ENCODE measurements around the gene AFAP1.
A peak's percentile ranks its signal among the peaks of the same experiment; 100 is the strongest.

The AFAP1 gene

GRCh38 chr4:7765666-7766065 is 174.0 kb downstream of the AFAP1 start:
- no peak for TF ChIP-seq JUND (IDR thresholded peaks at IDR 0.05; ENCODE audit: low read depth)
- in situ Hi-C loops (cut with HindIII; ENCODE audit: low pct_unique_long_range_greater_than_20kb, low sequenced_read_pairs) = no loop called here
- no peak for DNase-seq (ENCODE audit: low read depth in 1 of 2, low spot score in 1 of 2)

- DNase-seq (ENCODE audit: low read depth in 1 of 2, low spot score in 1 of 2) = no peak
- TF ChIP-seq JUND (IDR thresholded peaks at IDR 0.05; ENCODE audit: low read depth) = no peak
- in situ Hi-C loops (cut with HindIII; ENCODE audit: low pct_unique_long_range_greater_than_20kb, low sequenced_read_pairs) = no loop called here
These were observed 175.2 kb downstream of the AFAP1 start for GRCh38 chr4:7764466-7764865.

GRCh38 chr4:7763788-7764187 is 175.9 kb downstream of the AFAP1 start:
- in situ Hi-C loops (cut with HindIII; ENCODE audit: low pct_unique_long_range_greater_than_20kb, low sequenced_read_pairs) = no loop called here
- DNase-seq (ENCODE audit: low read depth in 1 of 2, low spot score in 1 of 2) = no peak
- no peak for TF ChIP-seq JUND (IDR thresholded peaks at IDR 0.05; ENCODE audit: low read depth)

- DNase-seq (ENCODE audit: low read depth in 1 of 2, low spot score in 1 of 2) = no peak
- in situ Hi-C loops (cut with HindIII; ENCODE audit: low pct_unique_long_range_greater_than_20kb, low sequenced_read_pairs) = no loop called here
- no peak for TF ChIP-seq JUND (IDR thresholded peaks at IDR 0.05; ENCODE audit: low read depth)
These were observed 176.6 kb downstream of the AFAP1 start for GRCh38 chr4:7763106-7763505.

DNA sequence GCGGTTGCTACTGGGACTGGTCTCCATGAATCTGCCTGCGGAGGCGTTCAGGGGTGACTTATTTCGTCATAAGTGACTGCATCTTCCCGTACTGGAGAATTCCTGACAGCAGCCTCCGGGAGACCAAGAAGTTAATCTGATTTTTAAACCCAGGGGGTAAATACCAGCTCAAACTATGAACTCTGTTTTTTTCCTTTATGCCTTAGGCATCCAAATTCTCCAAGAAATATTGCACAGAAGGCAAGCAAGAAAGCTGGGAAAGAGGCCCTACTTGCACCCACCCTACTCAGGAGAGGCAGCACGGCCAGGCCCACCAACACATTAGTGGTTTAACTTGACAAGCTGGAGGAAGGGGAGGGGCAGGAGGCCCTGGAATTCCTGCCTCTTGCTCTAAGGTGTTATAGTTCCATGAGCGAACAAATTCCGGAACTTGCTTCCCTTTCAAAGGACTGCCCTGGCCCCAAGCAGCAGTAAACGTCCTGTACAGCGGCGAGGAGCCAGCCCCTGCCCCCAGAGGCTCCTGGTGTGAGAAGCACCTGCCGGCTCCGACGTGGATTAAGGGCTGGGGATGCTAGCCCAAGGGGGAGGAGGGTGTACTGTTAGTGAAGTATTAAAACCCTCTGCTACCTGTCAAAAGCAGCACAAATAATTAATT is 177.2 kb downstream of the AFAP1 start:
- TF ChIP-seq JUND (IDR thresholded peaks at IDR 0.05; ENCODE audit: low read depth) = no peak
- no peak for DNase-seq (ENCODE audit: low read depth in 1 of 2, low spot score in 1 of 2)
- in situ Hi-C loops (cut with HindIII; ENCODE audit: low pct_unique_long_range_greater_than_20kb, low sequenced_read_pairs) = no loop called here

GRCh38 chr4:7761720-7762119 is 177.9 kb downstream of the AFAP1 start:
- DNase-seq (ENCODE audit: low read depth in 1 of 2, low spot score in 1 of 2) = peak in 1 of 2 experiments; percentile 43
- TF ChIP-seq JUND (IDR thresholded peaks at IDR 0.05; ENCODE audit: low read depth) = no peak
- in situ Hi-C loops (cut with HindIII; ENCODE audit: low pct_unique_long_range_greater_than_20kb, low sequenced_read_pairs) = no loop called here

DNA sequence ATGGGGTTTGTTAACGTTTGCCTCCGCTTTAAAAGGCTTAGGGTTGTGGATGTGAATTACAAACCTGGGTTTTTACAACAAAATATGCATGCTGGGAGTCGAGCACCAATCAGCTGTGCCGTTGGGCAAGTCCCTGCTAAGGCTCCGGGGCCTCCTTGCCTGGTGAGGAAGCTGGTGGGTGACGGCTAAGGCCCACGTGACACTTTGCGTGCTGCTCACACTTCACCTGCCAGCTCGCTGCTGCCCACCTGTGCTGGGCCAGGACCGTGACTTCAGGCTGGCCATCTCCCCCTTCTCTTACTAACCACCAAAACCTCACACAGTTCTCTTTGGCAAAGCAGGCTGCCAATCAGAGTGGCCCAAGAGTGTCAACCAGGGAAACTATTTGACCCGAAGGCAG is 178.3 kb downstream of the AFAP1 start:
- DNase-seq (ENCODE audit: low read depth in 1 of 2, low spot score in 1 of 2) = no peak
- in situ Hi-C loops (cut with HindIII; ENCODE audit: low pct_unique_long_range_greater_than_20kb, low sequenced_read_pairs) = no loop called here
- TF ChIP-seq JUND (IDR thresholded peaks at IDR 0.05; ENCODE audit: low read depth) = no peak

GRCh38 chr4:7760706-7761105 is 179.0 kb downstream of the AFAP1 start:
- no peak for TF ChIP-seq JUND (IDR thresholded peaks at IDR 0.05; ENCODE audit: low read depth)
- in situ Hi-C loops (cut with HindIII; ENCODE audit: low pct_unique_long_range_greater_than_20kb, low sequenced_read_pairs) = no loop called here

GRCh38 chr4:7760228-7760627 is 179.4 kb downstream of the AFAP1 start:
- TF ChIP-seq JUND (IDR thresholded peaks at IDR 0.05; ENCODE audit: low read depth) = no peak
- in situ Hi-C loops (cut with HindIII; ENCODE audit: low pct_unique_long_range_greater_than_20kb, low sequenced_read_pairs) = no loop called here
- no peak for DNase-seq (ENCODE audit: low read depth in 1 of 2, low spot score in 1 of 2)

More at GRCh38 chr4:7760706-7761105, 179.0 kb downstream of the AFAP1 start:
- DNase-seq (ENCODE audit: low read depth in 1 of 2, low spot score in 1 of 2) = no peak

DNA sequence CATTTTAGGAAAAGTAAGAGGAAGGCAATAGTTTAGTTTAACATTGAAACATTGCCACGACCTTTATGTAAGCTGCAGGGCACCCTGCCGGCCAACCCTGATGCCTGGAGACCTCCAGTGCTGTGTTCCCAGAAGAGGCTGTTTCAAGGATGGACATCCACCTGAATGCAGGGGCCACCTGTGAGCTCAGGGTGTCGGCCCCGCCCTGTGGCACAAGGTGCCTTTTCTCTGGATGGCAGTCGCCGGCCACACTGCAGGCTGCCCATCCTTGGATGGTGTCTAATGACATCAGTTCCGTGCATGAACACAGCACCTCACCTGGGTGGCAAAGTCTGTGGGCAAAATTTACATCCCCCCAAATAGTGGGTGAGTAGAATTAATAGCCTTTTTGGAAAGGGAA is 180.0 kb downstream of the AFAP1 start:
- in situ Hi-C loops (cut with HindIII; ENCODE audit: low pct_unique_long_range_greater_than_20kb, low sequenced_read_pairs) = no loop called here
- TF ChIP-seq JUND (IDR thresholded peaks at IDR 0.05; ENCODE audit: low read depth) = no peak
- no peak for DNase-seq (ENCODE audit: low read depth in 1 of 2, low spot score in 1 of 2)

GRCh38 chr4:7759216-7759615 is 180.4 kb downstream of the AFAP1 start:
- no peak for DNase-seq (ENCODE audit: low read depth in 1 of 2, low spot score in 1 of 2)
- in situ Hi-C loops (cut with HindIII; ENCODE audit: low pct_unique_long_range_greater_than_20kb, low sequenced_read_pairs) = no loop called here
- TF ChIP-seq JUND (IDR thresholded peaks at IDR 0.05; ENCODE audit: low read depth) = no peak

DNA sequence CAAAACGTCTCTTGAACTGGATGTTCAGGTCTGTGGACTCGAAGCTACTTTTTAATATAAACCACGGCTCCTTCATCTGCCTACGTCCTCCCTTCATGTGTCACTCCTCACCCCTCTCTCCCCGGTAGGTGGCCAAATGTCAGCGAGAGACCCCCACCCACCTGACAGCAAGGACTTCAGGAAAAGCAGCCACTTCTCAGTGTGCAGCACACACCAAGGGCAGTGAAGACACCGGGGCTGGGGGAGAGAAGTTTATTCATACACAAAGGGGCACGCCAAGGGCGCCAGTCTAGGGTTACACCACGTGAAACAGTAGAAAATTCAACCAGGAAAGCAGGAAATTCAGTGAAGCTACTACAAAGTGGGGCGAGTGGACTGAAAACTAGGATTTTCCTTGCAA is 181.2 kb downstream of the AFAP1 start:
- in situ Hi-C loops (cut with HindIII; ENCODE audit: low pct_unique_long_range_greater_than_20kb, low sequenced_read_pairs) = no loop called here
- DNase-seq (ENCODE audit: low read depth in 1 of 2, low spot score in 1 of 2) = no peak
- no peak for TF ChIP-seq JUND (IDR thresholded peaks at IDR 0.05; ENCODE audit: low read depth)

DNA sequence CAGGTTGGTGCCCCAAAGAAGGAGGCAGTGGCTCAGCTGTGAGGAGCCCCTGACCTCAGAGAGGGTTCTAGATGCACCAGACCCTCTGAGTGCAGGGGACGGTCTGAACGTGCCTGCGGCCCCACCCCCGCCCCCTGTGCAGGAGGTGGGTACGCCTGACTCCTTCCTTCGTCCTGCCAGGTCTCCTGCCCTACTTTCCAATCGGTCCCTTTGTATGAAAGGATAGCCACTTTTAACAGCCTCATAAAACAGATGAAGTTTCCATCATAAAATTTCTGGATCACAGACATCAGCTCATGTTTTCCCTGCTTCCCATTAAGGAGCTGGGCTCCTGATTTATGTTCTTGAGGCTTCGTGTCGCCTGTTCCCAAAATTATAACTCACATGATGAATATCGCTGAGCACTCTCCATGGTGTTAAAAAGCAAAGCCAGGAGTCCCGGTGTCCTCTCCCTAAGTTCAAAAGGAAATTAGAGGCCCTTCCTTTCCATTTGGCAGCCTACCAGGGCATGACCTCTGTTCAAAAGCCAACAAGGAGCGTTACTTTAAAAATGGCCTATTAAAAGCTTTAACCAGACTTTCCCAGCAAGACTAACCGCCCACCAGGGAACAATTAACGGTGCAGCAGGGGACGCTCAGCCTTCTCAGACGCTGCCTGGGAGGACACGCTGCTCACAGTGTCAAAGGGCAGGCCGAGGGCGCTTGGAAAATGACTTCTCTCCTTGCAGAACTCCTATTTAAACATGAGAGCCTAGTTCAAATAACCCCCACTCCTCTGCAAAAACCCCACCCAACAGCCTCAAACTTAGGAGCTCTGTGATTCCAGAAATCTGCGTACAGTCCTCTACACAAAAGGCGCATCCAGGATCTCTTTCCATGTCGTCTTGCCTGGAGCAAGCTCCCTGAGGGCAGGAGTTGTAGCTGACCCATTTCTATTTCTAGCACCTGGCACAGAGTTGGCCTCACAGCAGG is 181.9 kb downstream of the AFAP1 start:
- DNase-seq (ENCODE audit: low read depth in 1 of 2, low spot score in 1 of 2) = no peak
- TF ChIP-seq JUND (IDR thresholded peaks at IDR 0.05; ENCODE audit: low read depth) = no peak
- in situ Hi-C loops (cut with HindIII; ENCODE audit: low pct_unique_long_range_greater_than_20kb, low sequenced_read_pairs) = no loop called here

Measured in T47D (cell line).